ENCODE results near the gene RCAN3.
A peak's percentile ranks its signal among the peaks of the same experiment; 100 is the strongest.

Gene RCAN3

GRCh38 chr1:24584171-24584647 lies 81.6 kb downstream of the RCAN3 start:
- no peak for DNase-seq (ENCODE audit: low read depth)

- no peak for DNase-seq (ENCODE audit: low read depth)
Measured at GRCh38 chr1:24586119-24586518, 83.5 kb downstream of the RCAN3 start.

- peak; percentile 56 for DNase-seq (ENCODE audit: low read depth)
Measured at GRCh38 chr1:24586970-24587820, 84.6 kb downstream of the RCAN3 start.

GRCh38 chr1:24588573-24588972 lies 85.9 kb downstream of the RCAN3 start:
- no peak for DNase-seq (ENCODE audit: low read depth)

- DNase-seq (ENCODE audit: low read depth): no peak
Measured at GRCh38 chr1:24589200-24589599, 86.6 kb downstream of the RCAN3 start.

Data from stimulated activated CD4-positive, alpha-beta T cell treated with anti-CD3 and anti-CD28 coated beads, Interleukin-2, amount 100 ng/mL, for 4 hours (primary cell).